Eye (tissue), 1 donor: Measurements from ENCODE around the gene IGSF6.

Experiments
- DNase-seq: peaks from one replicate; pipeline ENCODE4 v3.0.0-alpha.2; 2015

Gene IGSF6

GRCh38 chr16:21598701-21599121, 53.7 kb downstream of the IGSF6 start:
- DNase-seq = no peak

DNA sequence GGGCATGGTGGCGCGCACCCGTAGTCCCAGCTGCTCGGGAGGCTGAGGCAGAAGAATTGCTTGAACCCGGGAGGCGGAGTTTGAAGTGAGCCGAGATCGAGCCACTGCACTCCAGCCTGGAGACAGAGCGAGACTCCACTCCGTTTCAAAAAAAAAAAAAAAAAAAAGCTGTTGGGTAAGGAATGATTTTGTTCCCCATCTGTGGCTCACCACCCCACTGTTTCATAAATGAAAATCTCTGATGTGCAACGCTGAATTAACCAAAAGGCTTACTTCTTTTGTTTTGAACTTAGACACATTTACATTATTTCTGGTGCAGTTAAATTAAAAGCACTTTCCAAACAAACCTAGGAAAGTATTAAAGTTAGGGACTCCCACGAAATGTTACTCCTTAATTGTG, 54.2 kb downstream of the IGSF6 start:
- DNase-seq = no peak

DNA sequence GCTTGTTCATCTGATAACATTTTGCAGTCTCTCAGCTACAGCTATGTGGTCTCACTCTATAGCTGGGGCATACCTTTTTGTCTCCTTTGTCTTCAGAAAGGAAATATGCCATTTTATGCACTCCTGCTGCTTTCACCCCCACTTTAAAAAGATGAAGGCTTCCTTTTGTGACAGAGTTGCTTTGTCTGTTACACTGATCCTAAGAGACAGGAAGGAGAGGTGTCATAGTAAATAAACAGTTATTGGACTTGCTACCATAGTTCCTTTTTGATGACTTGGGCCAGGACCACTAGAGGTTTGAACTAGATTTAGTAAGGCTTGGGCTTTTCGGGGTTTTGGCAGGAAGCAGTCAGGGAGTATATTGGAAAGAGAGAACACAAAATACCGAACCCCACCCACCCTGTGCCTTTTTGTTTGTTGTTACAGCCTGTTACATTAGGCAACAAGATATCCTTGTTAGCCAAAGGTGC, 54.8 kb downstream of the IGSF6 start:
- DNase-seq = no peak

DNA sequence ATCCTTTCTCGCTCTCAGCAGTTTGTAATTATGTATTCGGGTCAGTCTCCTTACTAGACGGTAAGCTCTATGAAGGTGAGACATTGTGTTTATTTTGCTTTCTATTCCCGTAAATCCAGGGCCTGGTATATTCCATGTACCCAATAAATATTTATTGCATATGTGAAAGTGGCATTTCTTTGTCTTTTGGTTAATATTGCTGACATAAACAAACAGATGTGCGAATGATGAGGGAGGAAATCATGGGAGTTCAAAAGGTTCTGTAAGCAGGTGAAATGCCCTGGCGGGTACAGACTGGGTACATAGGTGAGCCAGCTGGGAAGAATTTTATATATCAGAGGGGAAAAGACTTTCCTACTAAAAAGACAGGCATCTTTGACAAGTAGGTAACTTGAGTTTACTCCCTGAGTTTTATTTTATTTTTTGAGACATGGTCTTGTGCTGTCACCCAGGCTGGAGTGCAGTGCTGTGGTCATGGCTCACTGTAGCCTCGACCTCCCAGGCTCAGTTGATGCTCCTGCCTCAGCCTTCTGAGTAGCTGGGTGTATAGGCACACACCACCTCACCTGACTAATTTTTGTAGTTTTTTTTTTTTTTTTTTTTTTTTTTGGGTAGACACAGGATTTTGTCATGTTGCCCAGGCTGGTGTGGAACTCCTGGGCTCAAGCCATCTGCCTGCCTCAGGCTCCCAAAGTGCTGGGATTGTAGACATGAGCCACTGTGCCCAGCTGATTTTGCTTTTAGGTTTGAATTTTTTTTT, 58.7 kb downstream of the IGSF6 start:
- no peak for DNase-seq

- no peak for DNase-seq
Observed at GRCh38 chr16:21592191-21592590, 60.2 kb downstream of the IGSF6 start.

GRCh38 chr16:21590796-21591195, 61.6 kb downstream of the IGSF6 start:
- no peak for DNase-seq

- DNase-seq = no peak
Observed at GRCh38 chr16:21590287-21590686, 62.1 kb downstream of the IGSF6 start.

- DNase-seq = no peak
Observed at GRCh38 chr16:21589551-21589950, 62.9 kb downstream of the IGSF6 start.
